T47D (cell line): ENCODE measurements around the gene KIF13A.
"Not testable (repeated sequence)": the region's sequence is repeated elsewhere in the genome, so short reads cannot be mapped to it uniquely, and the experiment has no call there.

ENCODE experiments used
- DNase-seq, 2 experiments: peaks; one replicate each; pipeline versions ENCODE4 v3.0.0 to v3.0.0-alpha.2; 2011 to 2012; ENCODE audit warnings: low read depth in 1 of 2, low spot score in 1 of 2
- JUND ChIP-seq: IDR thresholded peaks from 2 replicates; pipeline ENCODE4 v1.6.1; 2012; ENCODE audit warnings: low read depth
- in situ Hi-C: cut with HindIII; loops from 2 replicates; pipeline ENCODE4 v1.10.0; 2016; ENCODE audit warnings: low sequenced_read_pairs, low pct_unique_long_range_greater_than_20kb

KIF13A gene

DNA sequence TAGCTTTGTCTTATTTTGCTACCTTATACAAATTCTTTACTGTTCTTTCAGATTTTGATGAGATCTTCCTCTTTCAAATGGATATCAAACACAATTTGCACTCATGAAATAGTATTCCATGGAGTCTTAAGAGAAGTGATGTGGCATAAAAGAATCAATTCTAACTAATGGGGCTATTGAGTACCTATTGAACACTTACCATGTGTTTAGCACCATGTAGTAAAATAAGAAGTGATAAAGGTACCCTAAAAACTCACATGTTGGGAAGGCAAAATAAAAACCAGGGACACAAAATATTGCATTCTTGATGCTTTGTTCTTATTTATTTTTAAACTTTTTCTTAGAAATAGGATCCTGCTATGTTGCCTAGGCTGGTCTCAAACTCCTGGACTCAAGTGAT, 56.2 kb downstream of the KIF13A start:
- TF ChIP-seq JUND, result no peak
- DNase-seq, result no peak
- in situ Hi-C loops, result no loop called here

DNA sequence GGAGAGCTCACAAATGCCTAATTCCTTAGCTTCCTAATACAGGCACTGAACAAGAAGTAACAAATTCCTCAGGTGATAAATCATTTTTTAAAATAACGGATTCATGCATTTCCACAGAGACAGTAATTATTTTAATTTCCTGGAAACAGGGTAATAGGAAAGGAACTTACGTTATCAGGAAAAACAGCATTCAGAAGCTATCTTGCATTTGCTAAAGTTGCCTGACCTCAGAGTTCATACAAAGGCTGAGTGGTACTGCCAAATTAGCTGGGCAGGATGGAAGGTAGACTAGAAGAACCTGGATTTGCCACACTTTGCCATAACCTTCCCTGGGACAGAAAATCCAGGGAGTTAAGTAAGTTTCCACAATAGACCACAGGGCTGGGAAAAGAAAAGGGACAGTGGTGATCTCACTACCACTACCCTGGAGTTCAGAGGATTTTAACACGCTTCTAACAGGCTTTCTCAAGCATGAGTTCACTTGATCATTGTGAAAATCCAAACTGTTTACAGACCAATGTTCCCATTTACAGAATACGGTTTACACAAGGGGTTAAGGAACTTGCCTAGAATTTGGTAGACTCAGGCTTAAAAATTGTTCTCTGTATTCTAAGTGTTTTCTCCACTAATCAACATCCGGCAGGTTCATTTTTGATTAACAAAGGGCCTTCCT, 57.0 kb downstream of the KIF13A start:
- no peak for DNase-seq
- no peak for TF ChIP-seq JUND
- in situ Hi-C loops, result no loop called here

DNA sequence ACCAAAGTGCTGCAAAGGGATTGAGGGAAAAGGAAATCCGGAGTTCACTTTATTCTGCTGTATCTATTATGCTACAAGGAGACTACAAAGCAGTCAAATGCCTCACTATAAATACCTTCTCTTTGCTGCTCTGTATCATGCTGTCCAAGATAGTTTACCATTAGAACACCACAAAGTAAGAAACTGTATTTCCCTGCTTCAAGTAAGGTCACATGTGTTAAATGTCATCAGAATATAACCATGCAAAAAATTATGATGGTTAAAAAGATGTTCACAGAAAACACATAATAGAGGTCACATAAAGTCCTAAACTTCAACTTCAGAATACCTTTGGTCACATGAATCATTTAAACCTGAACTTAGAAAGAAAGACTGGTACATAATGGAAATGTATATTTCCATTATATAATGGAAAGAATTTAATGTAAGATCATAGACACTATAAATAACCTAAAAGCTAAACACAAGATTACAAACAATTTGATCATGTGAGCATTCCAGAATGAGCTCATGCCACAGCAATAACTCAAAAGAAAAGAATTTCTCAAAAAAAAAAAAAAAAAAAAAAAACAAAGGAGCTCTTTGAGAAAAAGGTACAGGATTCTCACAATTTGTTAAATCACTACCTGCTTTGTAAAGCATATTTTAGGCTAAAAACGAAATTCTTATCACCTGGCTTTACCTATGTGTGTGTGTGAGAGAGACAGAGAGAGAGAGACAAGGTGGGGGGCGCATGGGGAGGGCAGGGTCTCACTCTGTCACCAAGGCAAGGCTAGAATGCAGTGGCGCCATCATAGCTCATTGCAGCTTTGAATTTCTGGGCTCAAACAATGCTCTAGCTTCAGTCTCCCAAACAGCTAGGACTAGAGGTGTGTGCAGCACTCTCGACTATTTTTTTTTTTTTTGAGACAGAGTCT, 58.7 kb downstream of the KIF13A start:
- no peak for DNase-seq
- no peak for TF ChIP-seq JUND
- in situ Hi-C loops, result no loop called here

DNA sequence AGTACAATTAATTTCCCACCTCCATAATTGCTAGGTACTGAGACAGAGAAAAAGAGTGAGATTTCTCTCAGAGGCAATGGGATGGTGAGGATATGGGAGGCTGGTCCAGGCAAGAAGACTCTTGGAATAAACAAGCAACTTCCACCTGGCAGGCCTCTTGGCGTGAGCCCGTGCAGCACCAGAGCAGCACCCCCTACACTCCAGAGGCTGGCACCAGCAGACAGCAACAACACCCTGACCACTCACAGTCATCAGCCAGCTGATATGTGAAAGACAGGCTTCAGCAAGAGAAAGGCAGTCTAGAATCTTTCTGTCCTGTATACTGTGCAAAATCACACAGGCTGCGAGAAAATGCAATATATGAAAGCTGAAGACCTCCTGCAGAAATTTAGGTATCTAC, 59.7 kb downstream of the KIF13A start:
- in situ Hi-C loops, result no loop called here
- no peak for TF ChIP-seq JUND
- DNase-seq, result no peak

DNA sequence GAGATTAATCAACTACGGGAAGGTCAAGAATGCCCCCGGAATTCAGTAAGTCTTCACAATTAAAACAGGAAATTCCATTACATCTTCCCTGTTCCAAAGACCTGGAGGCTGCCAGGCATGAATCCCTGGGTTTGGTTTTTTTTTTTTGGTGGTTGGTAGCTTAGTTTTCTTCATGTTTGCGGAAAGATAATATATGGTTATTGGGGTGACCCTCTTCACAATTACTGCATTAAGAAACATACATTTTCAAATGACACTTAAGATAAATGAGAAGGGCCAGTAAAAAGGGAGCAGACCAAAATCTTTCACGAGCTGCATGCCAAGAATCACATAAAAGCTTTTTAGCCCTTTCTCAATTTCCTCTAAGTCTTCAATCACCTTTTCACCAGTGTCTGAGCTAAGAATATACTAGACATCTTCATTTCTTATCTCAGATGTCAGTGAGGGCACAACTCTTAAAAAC, 64.0 kb downstream of the KIF13A start:
- in situ Hi-C loops, result no loop called here
- DNase-seq, result no peak
- no peak for TF ChIP-seq JUND

DNA sequence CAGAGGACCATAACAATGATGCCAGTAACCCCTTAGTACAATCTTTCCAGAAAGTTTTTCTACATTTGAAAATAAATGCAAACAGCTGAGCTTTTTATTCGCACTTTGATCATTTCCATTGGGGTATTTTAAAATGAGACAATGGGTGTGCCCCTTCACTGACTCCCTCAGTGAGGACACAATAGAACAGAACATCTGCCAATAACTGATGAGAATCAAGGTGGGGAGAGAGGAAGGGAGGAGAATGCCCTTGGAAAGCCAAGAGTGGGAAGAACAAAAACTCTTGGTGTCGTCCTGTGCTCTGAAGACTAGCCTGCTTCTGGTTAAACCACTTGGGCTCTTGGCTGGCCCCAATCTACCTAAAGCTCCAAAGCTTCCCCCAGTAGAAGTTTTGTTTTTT, 66.0 kb downstream of the KIF13A start:
- DNase-seq, result no peak
- in situ Hi-C loops, result no loop called here
- TF ChIP-seq JUND, result no peak

DNA sequence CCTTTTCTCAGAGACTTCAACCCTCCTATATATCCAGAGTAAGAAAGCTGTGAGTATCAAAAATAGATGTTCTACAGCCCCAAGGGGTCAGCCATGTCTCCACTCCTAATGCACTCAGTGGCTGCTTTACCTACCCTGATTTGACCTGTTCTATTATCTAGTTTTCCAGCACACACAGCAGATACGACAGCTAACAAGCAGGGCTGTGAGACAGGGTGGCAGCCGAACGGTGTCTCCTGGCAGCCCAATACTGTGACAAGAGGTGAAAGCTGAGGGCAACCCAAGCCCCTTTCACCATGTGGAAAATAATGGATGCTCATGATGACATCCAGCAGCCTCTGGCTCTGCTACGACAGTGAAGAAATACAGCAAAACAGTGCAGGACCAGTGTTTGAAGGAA, 67.9 kb downstream of the KIF13A start:
- no peak for DNase-seq
- no peak for TF ChIP-seq JUND
- in situ Hi-C loops, result no loop called here

DNA sequence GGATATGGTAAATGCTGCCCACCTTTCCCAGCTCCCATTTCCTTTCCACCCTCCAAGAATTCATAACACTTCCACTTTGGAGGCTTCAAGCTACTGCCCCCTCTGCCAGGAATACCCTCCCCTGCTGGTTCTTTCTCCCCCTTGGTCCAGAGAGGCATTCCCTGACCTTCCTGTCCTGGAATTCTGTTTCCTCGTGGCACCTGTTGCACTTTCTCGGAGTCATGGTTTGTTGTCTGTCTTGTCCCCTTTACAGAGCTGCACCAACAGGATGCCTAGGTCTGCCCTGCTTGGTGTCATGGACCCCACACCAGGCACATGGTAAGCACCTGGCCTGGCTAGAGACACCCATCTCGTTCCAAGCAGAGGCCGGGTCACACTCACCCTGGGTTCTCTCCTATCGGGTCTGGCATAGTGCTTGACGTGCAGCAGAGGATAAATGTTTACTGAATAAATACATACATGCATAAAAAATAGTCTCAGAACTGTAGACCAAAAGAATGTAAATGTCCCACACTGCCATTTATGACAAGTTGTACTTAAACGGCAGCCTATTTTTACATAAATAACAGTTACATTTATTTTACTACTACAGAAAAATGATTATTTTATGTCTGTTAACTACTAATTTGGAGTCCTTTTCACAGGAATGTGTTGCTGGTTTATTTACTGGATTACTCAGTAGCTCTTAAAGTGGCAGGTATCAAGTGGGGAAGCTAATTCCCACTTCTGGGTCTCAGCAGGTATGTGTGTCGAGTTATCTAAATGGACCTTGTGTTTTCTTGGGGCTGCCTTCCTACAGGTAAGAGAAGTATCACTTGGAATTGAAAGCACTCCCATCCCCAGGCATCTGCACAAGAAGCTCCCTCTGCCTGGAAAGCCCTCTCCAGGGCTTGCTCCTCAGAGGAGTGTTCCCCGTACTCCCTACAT, 69.3 kb downstream of the KIF13A start:
- no peak for TF ChIP-seq JUND
- no peak for DNase-seq
- in situ Hi-C loops, result no loop called here

DNA sequence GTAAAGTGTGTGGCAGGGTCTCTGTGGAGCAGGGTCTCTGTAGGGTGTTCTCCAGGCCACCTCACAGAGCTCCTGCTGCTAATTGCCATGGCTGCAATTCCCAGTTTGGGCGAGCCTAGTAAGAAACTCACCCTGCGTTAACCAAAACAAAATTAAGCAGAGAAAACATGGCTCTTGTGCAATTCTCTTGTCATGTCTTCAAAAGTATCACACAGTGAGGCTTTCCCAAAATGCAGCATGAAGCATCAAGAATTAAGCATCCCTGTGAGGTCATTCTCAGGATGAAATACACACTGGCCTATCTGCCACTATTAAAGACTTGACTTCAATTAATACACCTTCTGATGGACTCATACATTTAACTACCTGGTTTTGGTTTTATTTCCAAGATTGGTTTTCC, 72.8 kb downstream of the KIF13A start:
- no peak for TF ChIP-seq JUND
- in situ Hi-C loops, result no loop called here
- DNase-seq, result no peak

DNA sequence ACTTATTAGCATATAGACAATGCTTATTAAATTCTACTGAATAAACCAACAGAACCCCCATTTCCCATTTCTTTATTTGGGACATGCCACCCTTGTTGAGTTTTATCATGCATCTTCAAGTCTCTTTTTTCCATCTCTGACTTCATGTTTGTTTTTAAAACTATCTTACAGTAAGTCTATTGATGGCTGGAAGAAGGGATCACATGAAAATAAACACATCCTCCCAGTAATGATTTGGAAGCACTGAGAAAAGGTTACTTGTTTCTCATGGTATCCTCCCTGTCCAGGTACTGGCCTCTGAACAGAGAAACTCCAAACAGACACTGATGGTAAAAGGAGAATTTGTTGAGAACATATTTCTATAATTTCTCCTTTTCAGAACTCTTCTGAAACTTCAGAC, 74.9 kb downstream of the KIF13A start:
- no peak for DNase-seq
- in situ Hi-C loops, result no loop called here
- TF ChIP-seq JUND, result no peak

DNA sequence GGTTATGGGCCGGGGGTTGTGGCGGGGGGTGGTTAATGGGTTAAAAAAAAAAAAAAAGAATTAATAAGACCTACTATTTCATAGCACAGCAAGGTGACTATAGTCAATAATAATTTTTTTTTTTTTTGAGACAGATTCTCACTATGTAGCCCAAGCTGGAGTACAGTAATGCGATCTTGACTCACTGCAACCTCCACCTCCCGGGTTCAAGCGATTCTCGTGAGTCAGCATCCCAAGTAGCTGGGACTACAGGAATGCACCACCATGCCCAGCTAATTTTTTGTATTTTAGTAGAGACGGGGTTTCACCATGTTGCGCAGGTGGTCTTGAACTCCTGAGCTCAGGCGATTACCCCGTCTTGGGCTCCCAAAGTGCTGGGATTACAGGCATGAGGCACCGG, 75.8 kb downstream of the KIF13A start:
- DNase-seq, in situ Hi-C loops: not testable (repeated sequence)

DNA sequence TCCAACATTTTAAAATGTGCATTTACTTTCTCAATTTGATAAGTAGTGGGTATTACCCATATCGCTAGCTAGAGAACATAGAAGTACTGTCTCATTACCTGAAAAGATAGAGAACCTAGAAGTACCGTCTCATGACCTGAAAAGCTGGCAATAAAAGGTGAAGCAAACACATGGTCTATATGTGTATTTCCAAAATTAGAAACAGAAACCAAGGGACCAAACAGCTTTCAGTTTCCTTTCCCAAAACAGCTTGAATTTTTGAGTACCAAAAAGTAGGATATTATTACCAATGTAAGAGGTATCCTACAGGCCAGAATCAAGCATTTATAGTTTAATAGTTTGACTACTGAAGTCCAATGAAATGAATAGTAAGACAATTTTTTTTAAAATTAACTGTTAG, 77.2 kb downstream of the KIF13A start:
- no peak for TF ChIP-seq JUND
- in situ Hi-C loops, result no loop called here
- DNase-seq, result no peak
